WTC11 (cell line): ENCODE data around the gene ABCA3. TPM values are rescaled to one million over a fixed set of nuclear protein-coding genes. Genes with fewer than 3 reads are reported as not detected.

Experiments
- ATAC-seq: fragments of 200-7000 bp; cut with Tn5 transposase; 2 replicates; pipeline ENCODE4 v1.10.0; 2021; ENCODE audit warnings: mild to moderate bottlenecking, moderate library complexity
- CTCF ChIA-PET: fragments of 300-600 bp; sonication (Branson Sonifier 250); formaldehyde crosslinking; loops from one replicate; lab custom pipeline; 2021; ENCODE audit warnings: antibody characterized with exemption; lab: Charles Lee
- POLR2A ChIA-PET: fragments of 350-600 bp; sonication (Branson Sonifier 250); formaldehyde crosslinking; loops from one replicate; lab custom pipeline; 2021; ENCODE audit warnings: antibody characterized with exemption; lab: Charles Lee
- DNase-seq: peaks from one replicate; pipeline ENCODE4 v3.0.0; 2021; ENCODE audit warnings: low spot score
- H3K27ac Mint-ChIP-seq: 2 replicates; pipeline ENCODE4 v1.8.0; 2021; ENCODE audit warnings: mixed read lengths
- H3K27me3 Mint-ChIP-seq: 2 replicates; pipeline ENCODE4 v1.8.0; 2021; ENCODE audit warnings: low read depth, mild to moderate bottlenecking, moderate library complexity, mixed read lengths
- H3K36me3 Mint-ChIP-seq: 2 replicates; pipeline ENCODE4 v1.8.0; 2021; ENCODE audit warnings: mixed read lengths
- H3K4me1 Mint-ChIP-seq: 2 replicates; pipeline ENCODE4 v1.8.0; 2022; ENCODE audit warnings: mixed read lengths
- H3K4me3 Mint-ChIP-seq: 2 replicates; pipeline ENCODE4 v1.8.0; 2021; ENCODE audit warnings: mild to moderate bottlenecking, moderate library complexity, mixed read lengths
- H3K9me3 Mint-ChIP-seq: 2 replicates; pipeline ENCODE4 v1.8.0; 2021; ENCODE audit warnings: mixed read lengths
- ATF6 ChIP-seq: sonication (generic); formaldehyde crosslinking; IDR thresholded peaks from 2 replicates; pipeline ENCODE4 v1.8.1; 2023; ENCODE audit warnings: mild to moderate bottlenecking, missing genetic modification reagents
- ELF4 ChIP-seq: sonication (generic); formaldehyde crosslinking; IDR thresholded peaks from 2 replicates; pipeline ENCODE4 v1.8.1; 2022; ENCODE audit warnings: low read depth, mild to moderate bottlenecking, moderate library complexity, missing genetic modification reagents
- EMX1 ChIP-seq: fragments of 250-450 bp; sonication (Bioruptor Pico); IDR thresholded peaks from 2 replicates; pipeline ENCODE4 v1.8.0; 2021; ENCODE audit warnings: mild to moderate bottlenecking
- ETV6 ChIP-seq: sonication (generic); formaldehyde crosslinking; IDR thresholded peaks from 2 replicates; pipeline ENCODE4 v1.8.1; 2022; ENCODE audit warnings: mild to moderate bottlenecking, missing genetic modification reagents
- GABPB1 ChIP-seq: sonication (generic); formaldehyde crosslinking; IDR thresholded peaks from 2 replicates; pipeline ENCODE4 v1.8.1; 2023; ENCODE audit warnings: mild to moderate bottlenecking, missing genetic modification reagents
- GRHL2 ChIP-seq: fragments of 250-450 bp; sonication (Bioruptor Pico); IDR thresholded peaks from 2 replicates; pipeline ENCODE4 v1.8.0; 2022; ENCODE audit warnings: mild to moderate bottlenecking, moderate library complexity; ENCODE audit not compliant: insufficient replicate concordance, severe bottlenecking
- IRF1 ChIP-seq: sonication (generic); formaldehyde crosslinking; IDR thresholded peaks from 2 replicates; pipeline ENCODE4 v1.8.0; 2023; ENCODE audit warnings: missing genetic modification reagents
- KAT7 ChIP-seq: sonication (generic); formaldehyde crosslinking; IDR thresholded peaks from 2 replicates; pipeline ENCODE4 v1.8.1; 2023; ENCODE audit warnings: missing genetic modification reagents, mild to moderate bottlenecking, borderline replicate concordance
- MLX ChIP-seq: sonication (generic); formaldehyde crosslinking; IDR thresholded peaks from 2 replicates; pipeline ENCODE4 v1.8.1; 2023; ENCODE audit warnings: mild to moderate bottlenecking, missing genetic modification reagents, moderate library complexity
- MXD4 ChIP-seq: fragments of 250-450 bp; sonication (Bioruptor Pico); IDR thresholded peaks from 2 replicates; pipeline ENCODE4 v1.8.0; 2021; ENCODE audit warnings: mild to moderate bottlenecking, moderate library complexity, borderline replicate concordance
- NFATC4 ChIP-seq: fragments of 250-450 bp; sonication (Bioruptor Pico); IDR thresholded peaks from 2 replicates; pipeline ENCODE4 v1.9.0; 2021; ENCODE audit warnings: mild to moderate bottlenecking
- NFE2L1 ChIP-seq: sonication (generic); formaldehyde crosslinking; IDR thresholded peaks from 2 replicates; pipeline ENCODE4 v1.8.1; 2023; ENCODE audit warnings: missing genetic modification reagents
- NR1H2 ChIP-seq: sonication (generic); formaldehyde crosslinking; IDR thresholded peaks from 2 replicates; pipeline ENCODE4 v1.9.0; 2021; ENCODE audit warnings: mild to moderate bottlenecking, moderate library complexity, missing genetic modification reagents
- PRDM15 ChIP-seq: sonication (generic); formaldehyde crosslinking; IDR thresholded peaks from 2 replicates; pipeline ENCODE4 v1.8.0; 2022; ENCODE audit warnings: missing genetic modification reagents
- PREB ChIP-seq: sonication (generic); formaldehyde crosslinking; IDR thresholded peaks from 2 replicates; pipeline ENCODE4 v1.8.1; 2022; ENCODE audit warnings: mild to moderate bottlenecking, missing genetic modification reagents, moderate library complexity, borderline replicate concordance
- PRRX2 ChIP-seq: fragments of 250-450 bp; sonication (Bioruptor Pico); IDR thresholded peaks from 2 replicates; pipeline ENCODE4 v1.8.0; 2021; ENCODE audit warnings: mild to moderate bottlenecking
- SOX15 ChIP-seq: fragments of 250-450 bp; sonication (Bioruptor Pico); IDR thresholded peaks from 2 replicates; pipeline ENCODE4 v1.9.0; 2021; ENCODE audit warnings: mild to moderate bottlenecking
- SP1 ChIP-seq: sonication (generic); formaldehyde crosslinking; conservative IDR thresholded peaks from 2 replicates; pipeline ENCODE4 v1.8.1; 2022; ENCODE audit warnings: missing genetic modification reagents
- ZNF219 ChIP-seq: sonication (generic); formaldehyde crosslinking; IDR thresholded peaks from 2 replicates; pipeline ENCODE4 v1.8.0; 2023; ENCODE audit warnings: missing genetic modification reagents, mild to moderate bottlenecking, borderline replicate concordance
- ZNF425 ChIP-seq: fragments of 250-450 bp; sonication (Bioruptor Pico); conservative IDR thresholded peaks from 2 replicates; pipeline ENCODE4 v1.9.0; 2021; ENCODE audit warnings: mild to moderate bottlenecking
- total RNA-seq: library from RNA; stranded (reverse); gene quantifications from 3 replicates; pipeline ENCODE4 v1.2.3, GENCODE V29; 2021

Gene ABCA3
- total RNA-seq, 1 experiment from 2014 or later = 12.1 TPM

GRCh38 chr16:2361129-2361528 is 20.6 kb upstream of the ABCA3 start:
- DNase-seq = no peak
- H3K4me1 Mint-ChIP-seq = no peaks in the 10 kb centered on the region
- TF ChIP-seq NFE2L1 = no peak
- no peak for TF ChIP-seq GABPB1 (CRISPR knock-in tag)
- TF ChIP-seq KAT7 (CRISPR knock-in tag) = no peak
- TF ChIP-seq MLX (CRISPR knock-in tag) = no peak
- no peak for TF ChIP-seq MXD4
- no peak for TF ChIP-seq PRRX2 (CRISPR knock-in tag)
- no peak for TF ChIP-seq ZNF425
- no peak for TF ChIP-seq ZNF219
- TF ChIP-seq NFATC4 = no peak
- no peak for TF ChIP-seq IRF1 (CRISPR knock-in tag)
- no peak for TF ChIP-seq ELF4
- no peak for TF ChIP-seq ETV6 (CRISPR knock-in tag)
- no peak for TF ChIP-seq SP1
- TF ChIP-seq PREB (CRISPR knock-in tag) = no peak
- TF ChIP-seq NR1H2 = no peak
- TF ChIP-seq ATF6 (CRISPR knock-in tag) = no peak
- TF ChIP-seq GRHL2 (CRISPR knock-in tag) = no peak
- TF ChIP-seq SOX15 = no peak
- ChIA-PET POLR2A (interaction anchor here (0.5 kb wide), 1 partner anchor 48 kb away, joined by 4 read pairs; no protein-coding TSS in a partner anchor), CTCF (interaction anchor here (1.0 to 1.3 kb wide), 2 partner anchors 26 to 46 kb away, joined by 3 to 4 read pairs; no protein-coding TSS in a partner anchor)
- no peak for ATAC-seq
- no peak overlapping the region for H3K27ac Mint-ChIP-seq
- peaks cover 11% of the 10 kb centered on the region for H3K27me3 Mint-ChIP-seq
- H3K36me3 Mint-ChIP-seq = no peaks in the 10 kb centered on the region
- peaks cover 3% of the 10 kb centered on the region; the same call in 1 of the 2 replicates for H3K9me3 Mint-ChIP-seq
- H3K4me3 Mint-ChIP-seq = no peak overlapping the region

- ATAC-seq (no peak), DNase-seq (no peak)
- Mint-ChIP-seq H3K4me3 (no peak overlapping the region), H3K27me3 (peaks cover 11% of the 10 kb centered on the region), H3K4me1 (no peaks in the 10 kb centered on the region), H3K36me3 (no peaks in the 10 kb centered on the region), H3K9me3 (peaks cover 3% of the 10 kb centered on the region; the same call in 1 of the 2 replicates), H3K27ac (no peak overlapping the region)
- TF ChIP-seq PRDM15 (CRISPR knock-in tag) (no peak), EMX1 (CRISPR knock-in tag) (no peak)
- CTCF ChIA-PET = interaction anchor here (1.0 to 1.3 kb wide), 2 partner anchors 27 to 47 kb away, joined by 3 to 4 read pairs; no protein-coding TSS in a partner anchor
- POLR2A ChIA-PET = no interaction called here
Observed at GRCh38 chr16:2359919-2360318, 19.4 kb upstream of the ABCA3 start.
